ENCODE results near the gene TESMIN. TPM values are rescaled to one million over a fixed set of nuclear protein-coding genes. Genes with fewer than 3 reads are reported as not detected.

The TESMIN gene
- total RNA-seq, 1 experiment from 2014 or later: 78.8 TPM

DNA sequence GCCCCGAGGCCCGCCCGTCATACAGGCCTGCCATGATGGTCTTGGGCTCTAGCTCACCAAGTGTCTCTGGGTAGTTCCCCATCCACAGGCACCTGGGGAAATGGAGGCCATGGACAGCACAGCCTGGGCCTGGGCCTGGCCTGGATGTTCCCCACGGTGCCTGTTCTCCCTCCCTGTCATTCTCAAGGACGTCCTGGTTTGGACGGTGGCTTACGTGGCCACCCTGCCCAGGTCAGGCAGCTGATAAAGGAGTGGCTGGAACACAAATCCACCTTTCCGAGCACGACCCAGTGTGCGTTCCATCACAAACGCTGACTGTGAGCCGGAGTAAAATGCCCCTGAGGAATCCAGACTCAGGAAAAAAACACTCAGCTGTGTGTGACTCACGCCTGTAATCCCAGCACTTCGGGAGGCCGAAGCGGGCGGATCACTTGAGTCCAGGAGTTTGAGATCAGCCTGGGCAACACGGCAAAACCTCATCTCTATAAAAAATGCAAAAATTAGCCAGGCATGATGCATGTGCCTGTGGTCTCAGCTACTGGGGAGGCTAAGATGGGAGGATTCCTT is 41.2 kb upstream of the TESMIN start:
- TF ChIP-seq, protein P1, sequence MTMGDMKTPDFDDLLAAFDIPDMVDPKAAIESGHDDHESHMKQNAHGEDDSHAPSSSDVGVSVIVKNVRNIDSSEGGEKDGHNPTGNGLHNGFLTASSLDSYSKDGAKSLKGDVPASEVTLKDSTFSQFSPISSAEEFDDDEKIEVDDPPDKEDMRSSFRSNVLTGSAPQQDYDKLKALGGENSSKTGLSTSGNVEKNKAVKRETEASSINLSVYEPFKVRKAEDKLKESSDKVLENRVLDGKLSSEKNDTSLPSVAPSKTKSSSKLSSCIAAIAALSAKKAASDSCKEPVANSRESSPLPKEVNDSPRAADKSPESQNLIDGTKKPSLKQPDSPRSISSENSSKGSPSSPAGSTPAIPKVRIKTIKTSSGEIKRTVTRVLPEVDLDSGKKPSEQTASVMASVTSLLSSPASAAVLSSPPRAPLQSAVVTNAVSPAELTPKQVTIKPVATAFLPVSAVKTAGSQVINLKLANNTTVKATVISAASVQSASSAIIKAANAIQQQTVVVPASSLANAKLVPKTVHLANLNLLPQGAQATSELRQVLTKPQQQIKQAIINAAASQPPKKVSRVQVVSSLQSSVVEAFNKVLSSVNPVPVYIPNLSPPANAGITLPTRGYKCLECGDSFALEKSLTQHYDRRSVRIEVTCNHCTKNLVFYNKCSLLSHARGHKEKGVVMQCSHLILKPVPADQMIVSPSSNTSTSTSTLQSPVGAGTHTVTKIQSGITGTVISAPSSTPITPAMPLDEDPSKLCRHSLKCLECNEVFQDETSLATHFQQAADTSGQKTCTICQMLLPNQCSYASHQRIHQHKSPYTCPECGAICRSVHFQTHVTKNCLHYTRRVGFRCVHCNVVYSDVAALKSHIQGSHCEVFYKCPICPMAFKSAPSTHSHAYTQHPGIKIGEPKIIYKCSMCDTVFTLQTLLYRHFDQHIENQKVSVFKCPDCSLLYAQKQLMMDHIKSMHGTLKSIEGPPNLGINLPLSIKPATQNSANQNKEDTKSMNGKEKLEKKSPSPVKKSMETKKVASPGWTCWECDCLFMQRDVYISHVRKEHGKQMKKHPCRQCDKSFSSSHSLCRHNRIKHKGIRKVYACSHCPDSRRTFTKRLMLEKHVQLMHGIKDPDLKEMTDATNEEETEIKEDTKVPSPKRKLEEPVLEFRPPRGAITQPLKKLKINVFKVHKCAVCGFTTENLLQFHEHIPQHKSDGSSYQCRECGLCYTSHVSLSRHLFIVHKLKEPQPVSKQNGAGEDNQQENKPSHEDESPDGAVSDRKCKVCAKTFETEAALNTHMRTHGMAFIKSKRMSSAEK (CRISPR knock-in tag; IDR thresholded peaks at IDR 0.05; ENCODE audit: borderline replicate concordance): no peak
- TF ChIP-seq, protein P2, sequence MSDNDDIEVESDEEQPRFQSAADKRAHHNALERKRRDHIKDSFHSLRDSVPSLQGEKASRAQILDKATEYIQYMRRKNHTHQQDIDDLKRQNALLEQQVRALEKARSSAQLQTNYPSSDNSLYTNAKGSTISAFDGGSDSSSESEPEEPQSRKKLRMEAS (CRISPR knock-in tag; IDR thresholded peaks at IDR 0.05): no peak
- TF ChIP-seq IRF2 (CRISPR knock-in tag; IDR thresholded peaks at IDR 0.05; ENCODE audit: borderline replicate concordance, low read depth) (no peak), ZNF232 (CRISPR knock-in tag; IDR thresholded peaks at IDR 0.05) (no peak), SOX15 (CRISPR knock-in tag; IDR thresholded peaks at IDR 0.05) (no peak), NR2C2 (CRISPR knock-in tag; IDR thresholded peaks at IDR 0.05) (no peak), ZNF416 (CRISPR knock-in tag; IDR thresholded peaks at IDR 0.05) (no peak), ETV6 (CRISPR knock-in tag; IDR thresholded peaks at IDR 0.05) (no peak), NFATC4 (CRISPR knock-in tag; IDR thresholded peaks at IDR 0.05) (no peak), FOXJ3 (CRISPR knock-in tag; IDR thresholded peaks at IDR 0.05; ENCODE audit: borderline replicate concordance) (no peak)
- TF ChIP-seq, protein P3, sequence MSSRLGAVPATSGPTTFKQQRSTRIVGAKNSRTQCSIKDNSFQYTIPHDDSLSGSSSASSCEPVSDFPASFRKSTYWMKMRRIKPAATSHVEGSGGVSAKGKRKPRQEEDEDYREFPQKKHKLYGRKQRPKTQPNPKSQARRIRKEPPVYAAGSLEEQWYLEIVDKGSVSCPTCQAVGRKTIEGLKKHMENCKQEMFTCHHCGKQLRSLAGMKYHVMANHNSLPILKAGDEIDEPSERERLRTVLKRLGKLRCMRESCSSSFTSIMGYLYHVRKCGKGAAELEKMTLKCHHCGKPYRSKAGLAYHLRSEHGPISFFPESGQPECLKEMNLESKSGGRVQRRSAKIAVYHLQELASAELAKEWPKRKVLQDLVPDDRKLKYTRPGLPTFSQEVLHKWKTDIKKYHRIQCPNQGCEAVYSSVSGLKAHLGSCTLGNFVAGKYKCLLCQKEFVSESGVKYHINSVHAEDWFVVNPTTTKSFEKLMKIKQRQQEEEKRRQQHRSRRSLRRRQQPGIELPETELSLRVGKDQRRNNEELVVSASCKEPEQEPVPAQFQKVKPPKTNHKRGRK (CRISPR knock-in tag; IDR thresholded peaks at IDR 0.05; ENCODE audit: borderline replicate concordance): no peak
- TF ChIP-seq, protein P4, sequence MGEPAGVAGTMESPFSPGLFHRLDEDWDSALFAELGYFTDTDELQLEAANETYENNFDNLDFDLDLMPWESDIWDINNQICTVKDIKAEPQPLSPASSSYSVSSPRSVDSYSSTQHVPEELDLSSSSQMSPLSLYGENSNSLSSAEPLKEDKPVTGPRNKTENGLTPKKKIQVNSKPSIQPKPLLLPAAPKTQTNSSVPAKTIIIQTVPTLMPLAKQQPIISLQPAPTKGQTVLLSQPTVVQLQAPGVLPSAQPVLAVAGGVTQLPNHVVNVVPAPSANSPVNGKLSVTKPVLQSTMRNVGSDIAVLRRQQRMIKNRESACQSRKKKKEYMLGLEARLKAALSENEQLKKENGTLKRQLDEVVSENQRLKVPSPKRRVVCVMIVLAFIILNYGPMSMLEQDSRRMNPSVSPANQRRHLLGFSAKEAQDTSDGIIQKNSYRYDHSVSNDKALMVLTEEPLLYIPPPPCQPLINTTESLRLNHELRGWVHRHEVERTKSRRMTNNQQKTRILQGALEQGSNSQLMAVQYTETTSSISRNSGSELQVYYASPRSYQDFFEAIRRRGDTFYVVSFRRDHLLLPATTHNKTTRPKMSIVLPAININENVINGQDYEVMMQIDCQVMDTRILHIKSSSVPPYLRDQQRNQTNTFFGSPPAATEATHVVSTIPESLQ (CRISPR knock-in tag; IDR thresholded peaks at IDR 0.05): no peak
- TF ChIP-seq, protein P5, sequence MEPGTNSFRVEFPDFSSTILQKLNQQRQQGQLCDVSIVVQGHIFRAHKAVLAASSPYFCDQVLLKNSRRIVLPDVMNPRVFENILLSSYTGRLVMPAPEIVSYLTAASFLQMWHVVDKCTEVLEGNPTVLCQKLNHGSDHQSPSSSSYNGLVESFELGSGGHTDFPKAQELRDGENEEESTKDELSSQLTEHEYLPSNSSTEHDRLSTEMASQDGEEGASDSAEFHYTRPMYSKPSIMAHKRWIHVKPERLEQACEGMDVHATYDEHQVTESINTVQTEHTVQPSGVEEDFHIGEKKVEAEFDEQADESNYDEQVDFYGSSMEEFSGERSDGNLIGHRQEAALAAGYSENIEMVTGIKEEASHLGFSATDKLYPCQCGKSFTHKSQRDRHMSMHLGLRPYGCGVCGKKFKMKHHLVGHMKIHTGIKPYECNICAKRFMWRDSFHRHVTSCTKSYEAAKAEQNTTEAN (CRISPR knock-in tag; IDR thresholded peaks at IDR 0.05): no peak
- TF ChIP-seq, protein P6, sequence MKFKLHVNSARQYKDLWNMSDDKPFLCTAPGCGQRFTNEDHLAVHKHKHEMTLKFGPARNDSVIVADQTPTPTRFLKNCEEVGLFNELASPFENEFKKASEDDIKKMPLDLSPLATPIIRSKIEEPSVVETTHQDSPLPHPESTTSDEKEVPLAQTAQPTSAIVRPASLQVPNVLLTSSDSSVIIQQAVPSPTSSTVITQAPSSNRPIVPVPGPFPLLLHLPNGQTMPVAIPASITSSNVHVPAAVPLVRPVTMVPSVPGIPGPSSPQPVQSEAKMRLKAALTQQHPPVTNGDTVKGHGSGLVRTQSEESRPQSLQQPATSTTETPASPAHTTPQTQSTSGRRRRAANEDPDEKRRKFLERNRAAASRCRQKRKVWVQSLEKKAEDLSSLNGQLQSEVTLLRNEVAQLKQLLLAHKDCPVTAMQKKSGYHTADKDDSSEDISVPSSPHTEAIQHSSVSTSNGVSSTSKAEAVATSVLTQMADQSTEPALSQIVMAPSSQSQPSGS (CRISPR knock-in tag; IDR thresholded peaks at IDR 0.05; ENCODE audit: borderline replicate concordance, low read depth): no peak
- TF ChIP-seq, protein P7, sequence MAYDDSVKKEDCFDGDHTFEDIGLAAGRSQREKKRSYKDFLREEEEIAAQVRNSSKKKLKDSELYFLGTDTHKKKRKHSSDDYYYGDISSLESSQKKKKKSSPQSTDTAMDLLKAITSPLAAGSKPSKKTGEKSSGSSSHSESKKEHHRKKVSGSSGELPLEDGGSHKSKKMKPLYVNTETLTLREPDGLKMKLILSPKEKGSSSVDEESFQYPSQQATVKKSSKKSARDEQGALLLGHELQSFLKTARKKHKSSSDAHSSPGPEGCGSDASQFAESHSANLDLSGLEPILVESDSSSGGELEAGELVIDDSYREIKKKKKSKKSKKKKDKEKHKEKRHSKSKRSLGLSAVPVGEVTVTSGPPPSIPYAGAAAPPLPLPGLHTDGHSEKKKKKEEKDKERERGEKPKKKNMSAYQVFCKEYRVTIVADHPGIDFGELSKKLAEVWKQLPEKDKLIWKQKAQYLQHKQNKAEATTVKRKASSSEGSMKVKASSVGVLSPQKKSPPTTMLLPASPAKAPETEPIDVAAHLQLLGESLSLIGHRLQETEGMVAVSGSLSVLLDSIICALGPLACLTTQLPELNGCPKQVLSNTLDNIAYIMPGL (CRISPR knock-in tag; IDR thresholded peaks at IDR 0.05): no peak
- no peak for DNase-seq (ENCODE audit: low spot score)
- no peak for ATAC-seq
- no peaks in the 10 kb centered on the region for H3K27me3 Mint-ChIP-seq (ENCODE audit: low read depth)
- no peaks in the 10 kb centered on the region for H3K9me3 Mint-ChIP-seq
- POLR2A ChIA-PET: no interaction called here
- H3K36me3 Mint-ChIP-seq: peaks cover 9% of the 10 kb centered on the region
- H3K27ac Mint-ChIP-seq: no peak overlapping the region
- H3K4me1 Mint-ChIP-seq: no peaks in the 10 kb centered on the region
- CTCF ChIA-PET: no interaction called here
- H3K4me3 Mint-ChIP-seq: no peak overlapping the region
